SK-N-SH (cell line): ENCODE results near the gene TMEM151A. TPM values are rescaled to one million over a fixed set of nuclear protein-coding genes. Genes with fewer than 3 reads are reported as not detected.

ENCODE experiments used
- CTCF ChIA-PET: fragments of 300-600, 350-600 bp; formaldehyde crosslinking; extraction: SDS; loops from one replicate; lab custom pipeline; 2021; lab: Yijun Ruan, JAX
- POLR2A ChIA-PET: fragments of 350-600 bp; sonication (Branson Sonifier 250); formaldehyde crosslinking; extraction: SDS; loops from one replicate; lab custom pipeline; 2020; ENCODE audit warnings: antibody characterized with exemption, inconsistent platforms; lab: Yijun Ruan, JAX
- DNase-seq: peaks from one replicate; pipeline ENCODE4 v3.0.0; 2012
- H2AFZ ChIP-seq: fragments of 200-600 bp; sonication (generic); 2 replicates; pipeline ENCODE4 v1.8.1; 2016; ENCODE audit warnings: antibody characterized with exemption, mild to moderate bottlenecking, low read depth
- H3F3A ChIP-seq: fragments of 200-600 bp; sonication (generic); replicated peaks from 2 replicates; pipeline ENCODE3; 2016; ENCODE audit warnings: antibody characterized with exemption, mild to moderate bottlenecking; ENCODE audit not compliant: insufficient read depth
- H3K27ac ChIP-seq, 2 experiments: fragments of 200-500 bp in 1 of 2; fragments of 200-600 bp in 1 of 2; sonication (Bioruptor generic) in 1 of 2; sonication (generic), shearing (Covaris generic) in 1 of 2; 2 replicates each; pipeline versions ENCODE4 v1.5.1 to v1.6.1; 2014 to 2016; ENCODE audit warnings: low read depth in 2 of 2, inconsistent platforms in 1 of 2, low read length in 1 of 2, mild to moderate bottlenecking in 1 of 2, mixed read lengths in 1 of 2
- H3K27me3 ChIP-seq: fragments of 200-600 bp; sonication (generic), shearing (Covaris generic); 2 replicates; pipeline ENCODE4 v1.6.1; 2016; ENCODE audit warnings: mixed run types; ENCODE audit not compliant: insufficient read depth
- H3K36me3 ChIP-seq, 2 experiments: fragments of 200-500 bp in 1 of 2; fragments of 200-600 bp in 1 of 2; sonication (Bioruptor generic) in 1 of 2; sonication (generic) in 1 of 2; replicated peaks in 1 of 2; 2 replicates each; pipeline versions ENCODE3 to v1.5.1; 2014 to 2016; ENCODE audit warnings: low read length in 1 of 2, mild to moderate bottlenecking in 1 of 2; ENCODE audit not compliant: insufficient read depth in 2 of 2, control insufficient read depth in 1 of 2
- H3K4me1 ChIP-seq, 2 experiments: fragments of 200-500 bp in 1 of 2; fragments of 200-600 bp in 1 of 2; sonication (Bioruptor generic) in 1 of 2; sonication (generic), shearing (Covaris generic) in 1 of 2; 2 replicates each; pipeline versions ENCODE4 v1.5.1 to v1.6.1; 2014 to 2016; ENCODE audit warnings: low read depth in 1 of 2, low read length in 1 of 2, mixed run types in 1 of 2; ENCODE audit not compliant: insufficient read depth in 2 of 2, control insufficient read depth in 1 of 2
- H3K4me2 ChIP-seq: fragments of 200-600 bp; sonication (generic), shearing (Covaris generic); 2 replicates; pipeline ENCODE4 v1.6.1; 2017; ENCODE audit warnings: mixed run types
- H3K4me3 ChIP-seq, 2 experiments: fragments of 200-500 bp in 1 of 2; fragments of 200-600 bp in 1 of 2; sonication (Bioruptor generic) in 1 of 2; sonication (generic), shearing (Covaris generic) in 1 of 2; 2 replicates each; pipeline versions ENCODE4 v1.5.1 to v1.8.1; 2014 to 2016; ENCODE audit warnings: low read depth in 2 of 2, inconsistent platforms in 1 of 2, low read length in 1 of 2, mild to moderate bottlenecking in 1 of 2, mixed read lengths in 1 of 2, moderate library complexity in 1 of 2
- H3K79me2 ChIP-seq: fragments of 200-600 bp; sonication (generic); 2 replicates; pipeline ENCODE4 v1.8.1; 2017; ENCODE audit warnings: mild to moderate bottlenecking; ENCODE audit not compliant: insufficient read depth
- H3K9ac ChIP-seq: fragments of 200-600 bp; sonication (generic); 2 replicates; pipeline ENCODE4 v1.6.1; 2017; ENCODE audit warnings: mixed run types
- H3K9me2 ChIP-seq: fragments of 200-600 bp; sonication (generic); 2 replicates; pipeline ENCODE4 v1.6.1; 2017; ENCODE audit warnings: mixed run types
- H3K9me3 ChIP-seq: fragments of 200-600 bp; sonication (generic); 2 replicates; pipeline ENCODE4 v1.6.1; 2017; ENCODE audit warnings: mixed run types, mild to moderate bottlenecking, moderate library complexity
- H4K20me1 ChIP-seq: fragments of 200-600 bp; sonication (generic); 2 replicates; pipeline ENCODE4 v1.6.1; 2017; ENCODE audit warnings: mild to moderate bottlenecking, mixed run types; ENCODE audit not compliant: insufficient read depth
- ELF1 ChIP-seq: IDR thresholded peaks from 2 replicates; pipeline ENCODE4 v1.4.0; 2012
- EP300 ChIP-seq, 2 experiments: IDR thresholded peaks; 2 replicates each; pipeline versions ENCODE4 v1.4.0 to v1.6.1; 2012; ENCODE audit warnings: borderline replicate concordance in 1 of 2, low read depth in 1 of 2, low read length in 1 of 2
- EZH2phosphoT487 ChIP-seq: fragments of 200-600 bp; sonication (generic); IDR thresholded peaks from 2 replicates; pipeline ENCODE4 v1.6.1; 2017; ENCODE audit warnings: low read depth, mixed run types, mild to moderate bottlenecking, antibody characterized with exemption, moderate library complexity, borderline replicate concordance
- GABPA ChIP-seq: IDR thresholded peaks from 2 replicates; pipeline ENCODE4 v1.4.0; 2012; ENCODE audit warnings: low read depth, mild to moderate bottlenecking
- MEF2A ChIP-seq: IDR thresholded peaks from 2 replicates; pipeline ENCODE4 v1.4.0; 2012; ENCODE audit warnings: low read depth, borderline replicate concordance
- MXI1 ChIP-seq: IDR thresholded peaks from 2 replicates; pipeline ENCODE4 v1.6.1; 2012; ENCODE audit warnings: mild to moderate bottlenecking, low read depth, low read length, improper control_type of control experiment
- NFIC ChIP-seq: IDR thresholded peaks from 2 replicates; pipeline ENCODE4 v1.4.0; 2012; ENCODE audit warnings: borderline replicate concordance
- NRF1 ChIP-seq: IDR thresholded peaks from 2 replicates; pipeline ENCODE4 v1.6.1; 2012; ENCODE audit warnings: low read depth, mild to moderate bottlenecking, low read length
- RFX5 ChIP-seq: IDR thresholded peaks from 2 replicates; pipeline ENCODE4 v1.6.1; 2012; ENCODE audit warnings: mild to moderate bottlenecking, improper control_type of control experiment, low read length
- RXRA ChIP-seq: IDR thresholded peaks from 2 replicates; pipeline ENCODE4 v1.4.0; 2012; ENCODE audit warnings: low read depth, mild to moderate bottlenecking, borderline replicate concordance
- SIN3A ChIP-seq: IDR thresholded peaks from 2 replicates; pipeline ENCODE4 v1.6.1; 2012; ENCODE audit warnings: low read depth, mild to moderate bottlenecking, low read length, moderate library complexity, borderline replicate concordance
- TAF1 ChIP-seq: IDR thresholded peaks from 2 replicates; pipeline ENCODE4 v1.6.1; 2012; ENCODE audit warnings: low read depth, mild to moderate bottlenecking, low read length, moderate library complexity, borderline replicate concordance
- TEAD4 ChIP-seq: IDR thresholded peaks from 2 replicates; pipeline ENCODE4 v1.4.0; 2012; ENCODE audit warnings: mild to moderate bottlenecking, borderline replicate concordance; ENCODE audit not compliant: insufficient read depth
- WGBS: methylation state at CpG from one replicate; pipeline ENCODE4 v1.1.6; 2017; ENCODE audit warnings: low lambda C conversion rate; 5-methylcytosine and 5-hydroxymethylcytosine counted together
- polyA plus RNA-seq, 3 experiments: library from polyadenylated mRNA; depleted of rRNA; stranded (reverse); fragments of >200 nt; gene quantifications; 2 replicates each; pipeline ENCODE4 v1.2.3, GENCODE V29; 2012
- TF ChIP-seq, protein P1 (sequence below): IDR thresholded peaks from 2 replicates; pipeline ENCODE4 v1.6.1; 2012; ENCODE audit warnings: mild to moderate bottlenecking, low read depth, low read length, moderate library complexity
- TF ChIP-seq, protein P2 (sequence below): fragments of 200-600 bp; sonication (generic); IDR thresholded peaks from 2 replicates; pipeline ENCODE4 v1.6.1; 2017; ENCODE audit warnings: antibody characterized with exemption, mild to moderate bottlenecking, moderate library complexity

Gene TMEM151A
- polyA plus RNA-seq, 1 of the 3 experiments (the other 2 are of a cell fraction), result 0.35 TPM

DNA sequence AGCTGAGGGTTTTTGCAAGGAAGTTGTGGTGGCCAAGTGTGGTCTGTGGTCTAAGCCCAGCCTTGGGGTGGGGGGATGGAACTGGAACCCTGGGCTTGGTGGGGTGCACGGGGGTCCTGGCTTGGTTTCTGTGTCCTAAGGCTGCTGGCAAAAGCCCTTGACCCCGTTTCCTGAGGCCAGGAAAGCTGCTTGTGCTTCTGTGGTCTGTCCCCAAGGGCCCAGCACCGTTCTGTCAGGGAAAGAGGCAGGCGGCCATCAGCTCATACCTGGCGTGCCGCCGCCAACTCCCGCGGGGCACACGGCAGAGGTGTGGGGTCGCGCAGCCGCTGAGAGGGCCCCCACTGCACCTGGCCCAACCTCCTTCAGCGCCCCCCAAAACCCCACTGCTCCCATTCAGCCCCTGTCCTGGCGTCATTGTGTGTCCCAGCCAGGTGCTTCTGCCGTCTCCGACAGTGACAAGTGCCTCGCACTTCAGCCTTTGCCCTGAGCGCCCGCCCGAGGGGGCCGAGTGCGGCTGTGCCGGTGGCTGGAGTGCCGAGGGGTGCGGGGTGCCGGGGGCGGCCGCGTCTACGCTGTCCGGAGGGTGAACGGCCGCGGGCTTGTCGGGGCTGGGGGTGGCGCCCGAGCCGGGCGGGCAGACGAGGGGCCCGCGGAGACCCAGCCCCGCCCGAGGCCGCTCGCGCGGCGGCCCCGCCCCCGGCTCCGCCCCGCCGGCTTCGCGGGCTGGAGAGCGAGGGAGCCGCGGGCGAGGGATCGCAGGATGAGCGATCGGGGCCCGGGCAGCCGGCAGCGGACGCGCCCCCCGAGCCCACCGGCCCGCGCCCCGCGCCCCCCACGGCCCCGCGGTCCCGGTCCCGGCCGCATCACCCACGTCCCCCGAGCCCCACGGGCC lies 14.0 kb upstream of the TMEM151A start, which contains the start of gene CNIH2 (continued):
- TF ChIP-seq, protein P1, sequence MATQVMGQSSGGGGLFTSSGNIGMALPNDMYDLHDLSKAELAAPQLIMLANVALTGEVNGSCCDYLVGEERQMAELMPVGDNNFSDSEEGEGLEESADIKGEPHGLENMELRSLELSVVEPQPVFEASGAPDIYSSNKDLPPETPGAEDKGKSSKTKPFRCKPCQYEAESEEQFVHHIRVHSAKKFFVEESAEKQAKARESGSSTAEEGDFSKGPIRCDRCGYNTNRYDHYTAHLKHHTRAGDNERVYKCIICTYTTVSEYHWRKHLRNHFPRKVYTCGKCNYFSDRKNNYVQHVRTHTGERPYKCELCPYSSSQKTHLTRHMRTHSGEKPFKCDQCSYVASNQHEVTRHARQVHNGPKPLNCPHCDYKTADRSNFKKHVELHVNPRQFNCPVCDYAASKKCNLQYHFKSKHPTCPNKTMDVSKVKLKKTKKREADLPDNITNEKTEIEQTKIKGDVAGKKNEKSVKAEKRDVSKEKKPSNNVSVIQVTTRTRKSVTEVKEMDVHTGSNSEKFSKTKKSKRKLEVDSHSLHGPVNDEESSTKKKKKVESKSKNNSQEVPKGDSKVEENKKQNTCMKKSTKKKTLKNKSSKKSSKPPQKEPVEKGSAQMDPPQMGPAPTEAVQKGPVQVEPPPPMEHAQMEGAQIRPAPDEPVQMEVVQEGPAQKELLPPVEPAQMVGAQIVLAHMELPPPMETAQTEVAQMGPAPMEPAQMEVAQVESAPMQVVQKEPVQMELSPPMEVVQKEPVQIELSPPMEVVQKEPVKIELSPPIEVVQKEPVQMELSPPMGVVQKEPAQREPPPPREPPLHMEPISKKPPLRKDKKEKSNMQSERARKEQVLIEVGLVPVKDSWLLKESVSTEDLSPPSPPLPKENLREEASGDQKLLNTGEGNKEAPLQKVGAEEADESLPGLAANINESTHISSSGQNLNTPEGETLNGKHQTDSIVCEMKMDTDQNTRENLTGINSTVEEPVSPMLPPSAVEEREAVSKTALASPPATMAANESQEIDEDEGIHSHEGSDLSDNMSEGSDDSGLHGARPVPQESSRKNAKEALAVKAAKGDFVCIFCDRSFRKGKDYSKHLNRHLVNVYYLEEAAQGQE, result no peak
- TF ChIP-seq, protein P2, sequence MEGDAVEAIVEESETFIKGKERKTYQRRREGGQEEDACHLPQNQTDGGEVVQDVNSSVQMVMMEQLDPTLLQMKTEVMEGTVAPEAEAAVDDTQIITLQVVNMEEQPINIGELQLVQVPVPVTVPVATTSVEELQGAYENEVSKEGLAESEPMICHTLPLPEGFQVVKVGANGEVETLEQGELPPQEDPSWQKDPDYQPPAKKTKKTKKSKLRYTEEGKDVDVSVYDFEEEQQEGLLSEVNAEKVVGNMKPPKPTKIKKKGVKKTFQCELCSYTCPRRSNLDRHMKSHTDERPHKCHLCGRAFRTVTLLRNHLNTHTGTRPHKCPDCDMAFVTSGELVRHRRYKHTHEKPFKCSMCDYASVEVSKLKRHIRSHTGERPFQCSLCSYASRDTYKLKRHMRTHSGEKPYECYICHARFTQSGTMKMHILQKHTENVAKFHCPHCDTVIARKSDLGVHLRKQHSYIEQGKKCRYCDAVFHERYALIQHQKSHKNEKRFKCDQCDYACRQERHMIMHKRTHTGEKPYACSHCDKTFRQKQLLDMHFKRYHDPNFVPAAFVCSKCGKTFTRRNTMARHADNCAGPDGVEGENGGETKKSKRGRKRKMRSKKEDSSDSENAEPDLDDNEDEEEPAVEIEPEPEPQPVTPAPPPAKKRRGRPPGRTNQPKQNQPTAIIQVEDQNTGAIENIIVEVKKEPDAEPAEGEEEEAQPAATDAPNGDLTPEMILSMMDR, result no peak
- TF ChIP-seq EP300 (IDR thresholded peaks at IDR 0.05; ENCODE audit: borderline replicate concordance in 1 of 2, low read depth in 1 of 2, low read length in 1 of 2), result no peak
- no peak for TF ChIP-seq NFIC
- no peak for TF ChIP-seq TEAD4
- no peak for TF ChIP-seq RXRA
- no peak for TF ChIP-seq TAF1
- no peak for TF ChIP-seq MEF2A

DNA sequence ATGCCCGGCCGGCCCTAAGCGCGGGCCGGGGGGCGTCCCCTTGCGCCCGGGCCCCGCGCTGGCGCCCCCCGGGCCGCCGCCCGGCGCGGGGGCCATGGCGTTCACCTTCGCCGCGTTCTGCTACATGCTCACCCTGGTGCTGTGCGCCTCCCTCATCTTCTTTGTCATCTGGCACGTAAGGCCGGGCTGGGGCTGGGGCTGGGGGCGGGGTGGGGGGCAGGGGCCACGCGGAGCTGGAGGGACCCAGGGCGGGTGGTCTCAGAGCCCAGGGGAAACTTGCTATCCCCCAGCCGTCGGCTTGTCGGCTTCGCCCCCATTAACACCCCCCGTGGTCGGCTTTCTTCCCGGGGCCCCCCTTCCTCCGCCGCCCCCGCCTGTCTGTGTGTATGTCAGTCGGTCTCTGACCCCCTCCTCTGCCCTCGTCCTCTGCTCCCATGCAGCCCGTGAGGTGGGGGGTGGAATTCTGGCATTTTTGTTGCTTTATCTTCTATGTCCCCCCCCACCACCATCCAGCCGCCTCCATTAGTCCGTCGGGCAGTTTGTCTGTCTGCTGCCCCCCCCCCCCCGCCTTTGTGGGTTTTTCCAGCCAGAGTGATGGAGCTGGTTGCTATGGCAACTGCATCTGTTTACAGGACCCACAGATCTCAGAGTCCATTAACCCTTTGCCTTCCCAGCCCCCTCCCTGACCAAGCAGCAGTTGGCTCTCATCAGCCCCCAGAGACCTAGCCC lies 13.2 kb upstream of the TMEM151A start:
- Histone ChIP-seq H3K9me2 (no peaks in the 10 kb centered on the region), H3K27ac (peak overlapping the region in 1 of 2 experiments; percentile 77; a peak in 2 of 4 replicates), H3K36me3 (peaks cover 12 to 36% of the 10 kb centered on the region in 2 experiments), H3K4me3 (peak overlapping the region in 1 of 2 experiments; percentile 51; a peak in 2 of 4 replicates), H3K9ac (no peak overlapping the region), H3K4me2 (no peak overlapping the region), H4K20me1 (peaks cover 16% of the 10 kb centered on the region), H2AFZ (no peak overlapping the region), H3K27me3 (no peaks in the 10 kb centered on the region), H3K9me3 (no peaks in the 10 kb centered on the region), H3F3A (peaks cover 28% of the 10 kb centered on the region), H3K4me1 (peaks cover 0 to 47% of the 10 kb centered on the region in 2 experiments; a peak in 1 of 4 replicates), H3K79me2 (no peaks in the 10 kb centered on the region)
- WGBS, result 6% methylated on average over 21 of the region's 45 CpGs
- POLR2A ChIA-PET, result interaction anchor here (1.0 to 1.4 kb wide), 2 partner anchors 10 to 11 kb away, joined by 3 to 8 read pairs; partner anchors contain the start of gene RAB1B
- DNase-seq, result peak; percentile 79
- CTCF ChIA-PET, result interaction anchor here (0.9 to 8.2 kb wide), 7 partner anchors 9 to 208 kb away, joined by 3 to 111 read pairs (median 4); partner anchors contain the start of genes RAB1B, RIN1 and YIF1A
- TF ChIP-seq RFX5 (0 out of 2 replicates have a peak, but pooled peaks have one; percentile 44), EZH2phosphoT487 (no peak), NRF1 (no peak), TAF1 (no peak), GABPA (no peak), SIN3A (no peak), ELF1 (no peak), TEAD4 (no peak), MXI1 (0 out of 2 replicates have a peak, but pooled peaks have one; percentile 19)
- TF ChIP-seq, protein P1, result no peak
